H1 (cell line): ENCODE measurements around the gene MAGEA1. TPM values are rescaled to one million over a fixed set of nuclear protein-coding genes. Genes with fewer than 3 reads are reported as not detected.

ENCODE experiments used
- CTCF ChIA-PET: fragments of 300-600 bp; sonication (Branson Sonifier 250); formaldehyde crosslinking; loops from one replicate; lab custom pipeline; 2021; ENCODE audit not compliant: partially characterized antibody; lab: Charles Lee
- POLR2A ChIA-PET: fragments of 300-600 bp; sonication (Branson Sonifier 250); formaldehyde crosslinking; loops from one replicate; lab custom pipeline; 2021; ENCODE audit warnings: inconsistent platforms; ENCODE audit not compliant: partially characterized antibody; lab: Charles Lee
- DNase-seq, 2 experiments: peaks; one replicate each; pipeline versions ENCODE4 v3.0.0 to v3.0.0-alpha.2; 2010 to 2022; ENCODE audit warnings: low spot score in 2 of 2, low read depth in 1 of 2, mixed read lengths in 1 of 2
- FAIRE-seq: peaks from 2 replicates; lab custom pipeline; 2011; peaks lifted over from hg19 to GRCh38; lab: Jason Lieb, UNC
- H2AFZ ChIP-seq: 2 replicates; pipeline ENCODE4 v1.8.1; 2012; ENCODE audit warnings: low read length, inconsistent platforms
- H2AK5ac ChIP-seq: 2 replicates; pipeline ENCODE4 v1.6.1; 2013; ENCODE audit warnings: low read depth, low read length
- H2BK120ac ChIP-seq: replicated peaks from 2 replicates; pipeline ENCODE3; 2013; ENCODE audit warnings: low read depth, low read length, inconsistent platforms
- H2BK12ac ChIP-seq: 2 replicates; pipeline ENCODE4 v1.6.1; 2013; ENCODE audit warnings: low read depth, low read length
- H2BK15ac ChIP-seq: 2 replicates; pipeline ENCODE4 v1.6.1; 2013; ENCODE audit warnings: low read length
- H2BK20ac ChIP-seq: 2 replicates; pipeline ENCODE4 v1.6.1; 2013; ENCODE audit warnings: low read length
- H2BK5ac ChIP-seq: 2 replicates; pipeline ENCODE4 v1.6.1; 2013; ENCODE audit warnings: low read depth, low read length
- H3K14ac ChIP-seq: 2 replicates; pipeline ENCODE4 v1.6.1; 2013; ENCODE audit warnings: inconsistent platforms; ENCODE audit not compliant: insufficient read length
- H3K18ac ChIP-seq: 2 replicates; pipeline ENCODE4 v1.6.1; 2013; ENCODE audit warnings: low read length; ENCODE audit errors: extremely low read depth
- H3K23ac ChIP-seq: 2 replicates; pipeline ENCODE4 v1.6.1; 2013; ENCODE audit warnings: inconsistent platforms; ENCODE audit not compliant: insufficient read length
- H3K23me2 ChIP-seq: 2 replicates; pipeline ENCODE4 v1.6.1; 2013; ENCODE audit warnings: low read depth, low read length
- H3K27ac ChIP-seq: 2 replicates; pipeline ENCODE4 v1.6.1; 2011; ENCODE audit warnings: low read depth, low read length, inconsistent platforms
- H3K27me3 ChIP-seq, 4 experiments: replicated peaks in 1 of 4; 1 replicate in 1 of 4; 2 replicates in 3 of 4; pipeline versions ENCODE4 v1.6.1 to v1.8.1; 2011 to 2013; ENCODE audit warnings: low read length in 3 of 4, mild to moderate bottlenecking in 3 of 4, inconsistent platforms in 2 of 4, mixed read lengths in 2 of 4, moderate library complexity in 1 of 4; ENCODE audit not compliant: control insufficient read depth in 3 of 4, insufficient read depth in 3 of 4; ENCODE audit errors: extremely low read depth in 1 of 4
- H3K36me3 ChIP-seq, 4 experiments: 2 replicates each; pipeline versions ENCODE4 v1.6.1 to v1.8.1; 2011 to 2013; ENCODE audit warnings: mild to moderate bottlenecking in 4 of 4, low read length in 3 of 4, moderate library complexity in 2 of 4, control low read depth in 1 of 4, inconsistent platforms in 1 of 4; ENCODE audit not compliant: insufficient read depth in 4 of 4, control insufficient read depth in 2 of 4
- H3K4ac ChIP-seq: replicated peaks from 2 replicates; pipeline ENCODE3; 2013; ENCODE audit warnings: low read length, low read depth, mixed read lengths, inconsistent platforms; ENCODE audit not compliant: insufficient read length
- H3K4me1 ChIP-seq, 4 experiments: replicated peaks in 1 of 4; 1 replicate in 1 of 4; 2 replicates in 3 of 4; pipeline versions ENCODE4 v1.6.1 to v1.8.1; 2011 to 2013; ENCODE audit warnings: low read length in 3 of 4, inconsistent platforms in 2 of 4, mixed read lengths in 1 of 4; ENCODE audit not compliant: insufficient read depth in 4 of 4, control insufficient read depth in 3 of 4
- H3K4me2 ChIP-seq, 2 experiments: 2 replicates each; pipeline versions ENCODE4 v1.6.1 to v1.8.1; 2011 to 2013; ENCODE audit warnings: low read depth in 2 of 2, low read length in 2 of 2, control low read depth in 1 of 2, inconsistent platforms in 1 of 2, mild to moderate bottlenecking in 1 of 2; ENCODE audit not compliant: insufficient read depth in 1 of 2
- H3K4me3 ChIP-seq, 4 experiments: fragments of 200-600, 300-600 bp in 1 of 4; sonication (generic), shearing (Covaris generic), sonication (Bioruptor Twin) in 1 of 4; 2 replicates each; pipeline versions ENCODE4 v1.5.1 to v1.8.1; 2011 to 2016; ENCODE audit warnings: low read length in 4 of 4, low read depth in 3 of 4, control low read depth in 2 of 4, inconsistent platforms in 2 of 4, mild to moderate bottlenecking in 2 of 4, mixed read lengths in 1 of 4, moderate library complexity in 1 of 4; ENCODE audit not compliant: insufficient read depth in 2 of 4; ENCODE audit errors: extremely low read depth in 1 of 4
- H3K56ac ChIP-seq: replicated peaks from 2 replicates; pipeline ENCODE3; 2013; ENCODE audit warnings: low read depth, mild to moderate bottlenecking, mixed read lengths, low read length, inconsistent platforms; ENCODE audit not compliant: insufficient read length
- H3K79me1 ChIP-seq: 2 replicates; pipeline ENCODE4 v1.6.1; 2013; ENCODE audit warnings: low read depth, low read length, control low read depth
- H3K79me2 ChIP-seq, 2 experiments: 2 replicates each; pipeline versions ENCODE4 v1.6.1 to v1.8.1; 2012 to 2013; ENCODE audit warnings: low read length in 2 of 2, mild to moderate bottlenecking in 2 of 2, inconsistent platforms in 1 of 2; ENCODE audit not compliant: insufficient read depth in 2 of 2, control insufficient read depth in 1 of 2
- H3K9ac ChIP-seq, 4 experiments: replicated peaks in 1 of 4; 1 replicate in 1 of 4; 2 replicates in 3 of 4; pipeline versions ENCODE4 v1.6.1 to v1.8.1; 2011 to 2013; ENCODE audit warnings: low read depth in 3 of 4, low read length in 3 of 4, control low read depth in 2 of 4, mild to moderate bottlenecking in 2 of 4, moderate library complexity in 2 of 4, inconsistent platforms in 1 of 4; ENCODE audit errors: extremely low read depth in 1 of 4
- H3K9me3 ChIP-seq, 2 experiments: 2 replicates each; pipeline versions ENCODE4 v1.6.1 to v1.8.1; 2012 to 2013; ENCODE audit warnings: mild to moderate bottlenecking in 2 of 2, moderate library complexity in 2 of 2, control low read depth in 1 of 2, inconsistent platforms in 1 of 2, low read depth in 1 of 2, low read length in 1 of 2, mixed read lengths in 1 of 2; ENCODE audit not compliant: insufficient read depth in 2 of 2
- H4K20me1 ChIP-seq, 2 experiments: replicated peaks in 1 of 2; 2 replicates each; pipeline versions ENCODE3 to v1.8.1; 2011 to 2013; ENCODE audit warnings: inconsistent platforms in 2 of 2, low read length in 2 of 2, mild to moderate bottlenecking in 1 of 2; ENCODE audit not compliant: insufficient read depth in 2 of 2, control insufficient read depth in 1 of 2
- H4K5ac ChIP-seq: 2 replicates; pipeline ENCODE4 v1.6.1; 2013; ENCODE audit warnings: low read length, low read depth, mixed read lengths, inconsistent platforms; ENCODE audit not compliant: insufficient read length
- H4K8ac ChIP-seq: 2 replicates; pipeline ENCODE4 v1.8.0; 2013; ENCODE audit warnings: mild to moderate bottlenecking, moderate library complexity, low read length, inconsistent platforms; ENCODE audit not compliant: insufficient read depth; ENCODE audit errors: extremely low read depth
- H4K91ac ChIP-seq: replicated peaks from 2 replicates; pipeline ENCODE3; 2013; ENCODE audit warnings: low read length, mixed read lengths, inconsistent platforms; ENCODE audit not compliant: insufficient read length
- BCL11A ChIP-seq, 2 experiments: IDR thresholded peaks; one replicate each; pipeline ENCODE4 v1.6.1; 2011; ENCODE audit warnings: low read depth in 2 of 2, low read length in 2 of 2, mild to moderate bottlenecking in 2 of 2
- CHD2 ChIP-seq: IDR thresholded peaks from 2 replicates; pipeline ENCODE4 v1.6.1; 2012; ENCODE audit warnings: low read length, improper control_type of control experiment
- CTBP2 ChIP-seq: IDR thresholded peaks from 2 replicates; pipeline ENCODE4 v1.7.0; 2011; ENCODE audit warnings: borderline replicate concordance, mild to moderate bottlenecking, moderate library complexity, mixed read lengths, low read length; ENCODE audit not compliant: insufficient read depth, insufficient read length
- EGR1 ChIP-seq: IDR thresholded peaks from 2 replicates; pipeline ENCODE4 v1.6.1; 2011; ENCODE audit warnings: low read depth, low read length, borderline replicate concordance
- EZH2 ChIP-seq: fragments of 200-600 bp; sonication (generic); IDR thresholded peaks from 2 replicates; pipeline ENCODE4 v1.7.1; 2012; ENCODE audit warnings: low read depth, mild to moderate bottlenecking, moderate library complexity, low read length, inconsistent platforms; ENCODE audit not compliant: severe bottlenecking
- JUN ChIP-seq: IDR thresholded peaks from 2 replicates; pipeline ENCODE4 v1.6.1; 2011; ENCODE audit warnings: low read depth, mild to moderate bottlenecking, improper control_type of control experiment, low read length
- NANOG ChIP-seq: IDR thresholded peaks from 2 replicates; pipeline ENCODE4 v1.6.1; 2011; ENCODE audit warnings: low read length, low read depth, mild to moderate bottlenecking, inconsistent platforms; ENCODE audit not compliant: insufficient read depth, poor library complexity, severe bottlenecking
- NRF1 ChIP-seq: IDR thresholded peaks from 2 replicates; pipeline ENCODE4 v1.6.1; 2011; ENCODE audit warnings: mild to moderate bottlenecking, low read depth, low read length, improper control_type of control experiment
- POU5F1 ChIP-seq: IDR thresholded peaks from 2 replicates; pipeline ENCODE4 v1.6.1; 2011; ENCODE audit warnings: low read depth, mild to moderate bottlenecking, low read length, moderate library complexity
- RXRA ChIP-seq: IDR thresholded peaks from 2 replicates; pipeline ENCODE4 v1.6.1; 2011; ENCODE audit warnings: low read depth, mild to moderate bottlenecking, low read length, moderate library complexity; ENCODE audit not compliant: insufficient read depth
- SP4 ChIP-seq: IDR thresholded peaks from 2 replicates; pipeline ENCODE4 v1.6.1; 2012; ENCODE audit warnings: low read length, inconsistent platforms
- TEAD4 ChIP-seq: IDR thresholded peaks from 2 replicates; pipeline ENCODE4 v1.6.1; 2012; ENCODE audit warnings: low read depth, low read length, inconsistent platforms, mixed read lengths
- WGBS, 2 experiments: shearing (Covaris generic) in 1 of 2; methylation state at CpG; one replicate each; pipeline versions ENCODE4 v1.1.6 to v1.1.7; 2013 to 2015; ENCODE audit warnings: low lambda C conversion rate in 2 of 2, mixed read lengths in 2 of 2, inconsistent platforms in 1 of 2, low coverage in 1 of 2, missing lambda C conversion rate in 1 of 2; ENCODE audit not compliant: insufficient replicate concordance in 2 of 2, insufficient coverage in 1 of 2, insufficient read length in 1 of 2; ENCODE audit errors: extremely low coverage in 1 of 2, missing lambda C conversion rate in 1 of 2; 5-methylcytosine and 5-hydroxymethylcytosine counted together
- polyA plus RNA-seq, 7 experiments: library from polyadenylated mRNA; depleted of rRNA in 3 of 7; stranded (reverse) in 5 of 7; unstranded in 2 of 7; fragments of >200 nt in 5 of 7; fragments of 200-250 nt in 2 of 7; gene quantifications; 1 replicate in 5 of 7; 2 replicates in 1 of 7; 4 replicates in 1 of 7; pipeline versions ENCODE4 v1.2.1 to v1.2.3, GENCODE V29; 2011 to 2013; ENCODE audit warnings: missing spikeins in 2 of 7, mixed read lengths in 2 of 7
- total RNA-seq: library from RNA; stranded (reverse); fragmentation: NEBNext Ultra II Directional; extraction: Animal tissue kit (Norgen Biotek cat#: 25700); gene quantifications from 2 replicates; pipeline ENCODE4 v1.2.1, GENCODE V29; 2021
- TF ChIP-seq, protein P1 (sequence below), 3 experiments: IDR thresholded peaks; 1 replicate in 2 of 3; 2 replicates in 1 of 3; pipeline versions ENCODE4 v1.5.1 to v1.6.1; 2011; ENCODE audit warnings: low read length in 3 of 3, mild to moderate bottlenecking in 3 of 3, inconsistent platforms in 2 of 3, low read depth in 1 of 3, moderate library complexity in 1 of 3; ENCODE audit not compliant: insufficient read depth in 1 of 3; ENCODE audit errors: control extremely low read depth in 1 of 3

The MAGEA1 gene
- total and polyA plus RNA-seq, 2 of the 8 experiments (the other 6 are each of a cell fraction or from before 2014, with no cell fraction given) = not detected

DNA sequence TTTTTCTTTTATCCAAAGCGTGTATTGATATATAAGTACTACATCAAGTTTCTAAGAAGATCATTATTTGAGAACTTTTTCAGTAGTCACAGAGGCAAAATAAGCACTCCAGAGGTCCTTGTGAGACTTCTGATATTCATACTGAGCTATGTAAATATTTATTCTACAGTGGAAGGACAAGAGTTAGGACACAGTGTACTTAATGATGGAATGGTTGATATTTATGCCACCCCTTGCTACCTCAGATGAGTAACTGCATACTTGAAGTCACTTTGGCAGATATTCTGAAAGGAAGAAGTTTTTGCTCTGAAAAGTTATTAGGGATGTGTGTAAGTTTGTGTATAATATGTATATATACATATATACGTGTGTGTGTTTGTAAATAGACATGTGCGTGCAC, 30.3 kb downstream of the MAGEA1 start:
- 92% methylated on average over 3 of the region's 3 CpGs; no CpG with 5 or more reads in 1 of the 2 experiments for WGBS, 2 experiments
- no peak overlapping the region for H4K5ac ChIP-seq
- no peak overlapping the region for H3K4me3 ChIP-seq
- POLR2A ChIA-PET = no interaction called here
- H3K23ac ChIP-seq = no peak overlapping the region
- no peak overlapping the region for H4K91ac ChIP-seq
- H3K9me3 ChIP-seq = no peaks in the 10 kb centered on the region
- H2BK12ac ChIP-seq = no peak overlapping the region
- no peak overlapping the region for H3K56ac ChIP-seq
- DNase-seq (no peak), FAIRE-seq (no peak)
- CTCF ChIA-PET = no interaction called here
- no peaks in the 10 kb centered on the region for H3K27me3 ChIP-seq
- no peak overlapping the region for H2BK120ac ChIP-seq
- H3K36me3 ChIP-seq = no peaks in the 10 kb centered on the region
- no peaks in the 10 kb centered on the region for H3K79me2 ChIP-seq
- no peak overlapping the region for H3K4ac ChIP-seq
- H3K27ac ChIP-seq = no peak overlapping the region
- no peak overlapping the region for H2AK5ac ChIP-seq
- H2AFZ ChIP-seq = no peak overlapping the region
- H3K23me2 ChIP-seq = no peaks in the 10 kb centered on the region
- no peak overlapping the region for H2BK20ac ChIP-seq
- no peak overlapping the region for H3K9ac ChIP-seq
- H3K18ac ChIP-seq = no peak overlapping the region
- no peaks in the 10 kb centered on the region for H4K20me1 ChIP-seq
- no peak overlapping the region for H3K14ac ChIP-seq
- H2BK15ac ChIP-seq = no peak overlapping the region
- no peak overlapping the region for H3K4me2 ChIP-seq
- H3K4me1 ChIP-seq = no peaks in the 10 kb centered on the region
- no peak overlapping the region for H4K8ac ChIP-seq
- H2BK5ac ChIP-seq = no peak overlapping the region
- H3K79me1 ChIP-seq = no peaks in the 10 kb centered on the region
- TF ChIP-seq SP4 (no peak), BCL11A (IDR thresholded peaks at IDR 0.05; ENCODE audit: low read depth in 2 of 2, low read length in 2 of 2) (no peak), EGR1 (no peak), RXRA (no peak), NANOG (no peak), CTBP2 (no peak), EZH2 (no peak), NRF1 (no peak), POU5F1 (no peak), TEAD4 (no peak), CHD2 (no peak), JUN (no peak)
- TF ChIP-seq, protein P1, sequence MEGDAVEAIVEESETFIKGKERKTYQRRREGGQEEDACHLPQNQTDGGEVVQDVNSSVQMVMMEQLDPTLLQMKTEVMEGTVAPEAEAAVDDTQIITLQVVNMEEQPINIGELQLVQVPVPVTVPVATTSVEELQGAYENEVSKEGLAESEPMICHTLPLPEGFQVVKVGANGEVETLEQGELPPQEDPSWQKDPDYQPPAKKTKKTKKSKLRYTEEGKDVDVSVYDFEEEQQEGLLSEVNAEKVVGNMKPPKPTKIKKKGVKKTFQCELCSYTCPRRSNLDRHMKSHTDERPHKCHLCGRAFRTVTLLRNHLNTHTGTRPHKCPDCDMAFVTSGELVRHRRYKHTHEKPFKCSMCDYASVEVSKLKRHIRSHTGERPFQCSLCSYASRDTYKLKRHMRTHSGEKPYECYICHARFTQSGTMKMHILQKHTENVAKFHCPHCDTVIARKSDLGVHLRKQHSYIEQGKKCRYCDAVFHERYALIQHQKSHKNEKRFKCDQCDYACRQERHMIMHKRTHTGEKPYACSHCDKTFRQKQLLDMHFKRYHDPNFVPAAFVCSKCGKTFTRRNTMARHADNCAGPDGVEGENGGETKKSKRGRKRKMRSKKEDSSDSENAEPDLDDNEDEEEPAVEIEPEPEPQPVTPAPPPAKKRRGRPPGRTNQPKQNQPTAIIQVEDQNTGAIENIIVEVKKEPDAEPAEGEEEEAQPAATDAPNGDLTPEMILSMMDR (IDR thresholded peaks at IDR 0.05; ENCODE audit: control extremely low read depth in 1 of 3, insufficient read depth in 1 of 3, low read depth in 1 of 3, low read length in 3 of 3) = no peak
